GM18508 (cell line): Measurements from ENCODE around the gene ECM1.

ENCODE experiments used
- ATAC-seq: cut with Tn5 transposase; IDR thresholded peaks from one replicate; pipeline ENCODE4 v1.9.1; 2021; ENCODE audit warnings: moderate number of reproducible peaks; ENCODE audit not compliant: insufficient read depth, unreplicated experiment

ECM1 gene

DNA sequence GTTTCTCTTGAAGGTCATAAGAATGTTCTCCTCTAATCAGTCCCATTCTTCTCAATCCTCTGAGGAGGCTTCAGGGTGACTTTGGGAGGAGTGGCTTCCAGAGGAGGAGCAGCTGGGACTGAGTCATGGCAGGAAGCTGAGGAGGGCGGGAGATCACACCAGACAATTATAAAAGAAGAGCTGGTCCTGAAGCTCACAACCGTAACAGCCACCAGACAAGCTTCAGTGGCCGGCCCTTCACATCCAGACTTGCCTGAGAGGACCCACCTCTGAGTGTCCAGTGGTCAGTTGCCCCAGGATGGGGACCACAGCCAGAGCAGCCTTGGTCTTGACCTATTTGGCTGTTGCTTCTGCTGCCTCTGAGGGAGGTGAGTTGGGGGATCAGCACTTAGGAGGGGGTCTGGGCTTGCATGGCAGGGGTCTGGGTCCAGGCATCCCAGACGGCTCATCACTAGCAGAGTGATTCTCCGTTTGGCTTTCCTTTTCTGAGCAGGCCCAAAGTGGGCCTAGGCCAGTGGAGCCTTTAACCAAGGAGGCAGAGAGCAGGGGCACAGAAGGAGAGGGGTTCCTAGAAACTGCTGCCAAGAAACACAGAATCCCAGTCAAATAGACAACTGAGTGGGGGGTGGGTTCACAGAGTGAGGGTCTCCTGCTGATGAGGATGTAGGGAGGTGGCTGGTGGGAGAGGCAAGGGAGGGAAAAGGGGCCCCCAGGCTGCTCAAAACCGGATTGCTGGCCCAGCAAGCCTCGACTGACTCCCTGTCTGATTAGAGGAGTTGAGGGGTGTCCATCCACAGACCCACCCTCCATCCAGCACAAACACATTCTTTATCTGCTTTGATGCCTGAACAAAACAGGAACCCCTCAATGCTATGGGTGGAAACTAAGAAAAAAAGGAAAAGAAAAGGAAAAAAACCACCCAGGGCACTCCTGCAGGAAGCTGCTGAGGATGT, at the start of gene ECM1:
Gene ECM1 (plus strand): TSS at position 198 of the 953 bp plus-strand sequence. CDS start 101 bp downstream, at position 299.
- ATAC-seq = no peak

GRCh38 chr1:150464422-150464826, 43.5 kb upstream of the ECM1 start:
- no peak for ATAC-seq

DNA sequence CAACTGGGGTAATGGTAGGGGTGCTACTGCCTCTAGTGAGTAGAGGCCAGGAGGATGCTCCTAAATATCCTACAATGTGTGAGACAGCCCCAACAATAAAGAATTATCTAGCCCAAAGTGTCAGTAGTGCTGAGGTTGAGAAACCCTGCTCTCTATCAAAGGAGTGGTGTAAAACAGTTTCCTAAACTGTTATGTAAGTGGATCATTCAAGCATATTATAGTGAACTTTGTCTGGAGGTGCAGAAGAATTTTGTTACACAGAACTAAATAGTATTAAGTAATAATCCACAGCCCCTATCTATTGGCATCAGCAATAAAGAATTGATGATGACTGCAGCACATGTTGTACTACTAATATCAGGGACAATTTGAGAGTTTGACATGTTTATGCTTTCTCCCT, 40.9 kb upstream of the ECM1 start:
- ATAC-seq = no peak

DNA sequence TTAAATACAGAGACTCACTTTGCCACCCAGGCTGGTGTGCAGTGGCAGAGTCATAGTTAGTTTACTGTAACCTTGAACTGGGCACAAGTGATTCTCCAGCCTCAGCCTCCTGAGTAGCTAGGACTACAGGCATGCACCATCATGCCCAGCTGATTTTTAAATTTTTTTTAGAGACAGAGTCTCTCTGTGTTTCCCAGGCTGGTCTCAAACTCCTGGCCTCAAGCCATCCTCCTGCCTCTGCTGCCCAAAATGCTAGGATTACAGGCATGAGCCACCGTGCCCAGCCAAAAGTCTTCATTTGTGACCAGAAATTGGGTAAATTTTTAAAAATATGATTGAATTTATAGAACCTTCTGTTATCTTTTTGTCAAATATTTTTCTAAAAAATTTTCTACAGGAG, 38.6 kb upstream of the ECM1 start:
- ATAC-seq = no peak

- ATAC-seq = no peak
Measured at GRCh38 chr1:150472601-150473200, 35.2 kb upstream of the ECM1 start.

- ATAC-seq = no peak
Measured at GRCh38 chr1:150473659-150474058, 34.2 kb upstream of the ECM1 start.

DNA sequence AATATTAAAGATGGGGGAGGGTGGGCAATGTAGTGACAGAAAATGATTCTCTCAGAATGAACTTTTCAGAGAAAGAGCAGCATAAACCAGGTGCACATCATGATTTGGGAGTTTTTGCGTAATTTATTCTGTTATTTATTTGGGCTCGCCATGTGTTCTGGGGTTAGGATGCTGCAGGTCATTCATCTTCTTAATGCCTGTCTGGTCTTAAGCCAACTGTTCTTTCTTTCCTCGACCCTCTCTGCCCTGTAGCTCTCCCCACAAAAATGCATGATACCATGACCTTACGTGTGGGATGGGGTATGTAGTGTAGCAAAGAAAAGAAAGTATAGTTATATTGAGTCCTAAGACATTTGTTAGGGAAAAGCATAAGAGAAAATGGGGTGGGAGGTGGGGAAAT, 33.0 kb upstream of the ECM1 start:
- no peak for ATAC-seq

DNA sequence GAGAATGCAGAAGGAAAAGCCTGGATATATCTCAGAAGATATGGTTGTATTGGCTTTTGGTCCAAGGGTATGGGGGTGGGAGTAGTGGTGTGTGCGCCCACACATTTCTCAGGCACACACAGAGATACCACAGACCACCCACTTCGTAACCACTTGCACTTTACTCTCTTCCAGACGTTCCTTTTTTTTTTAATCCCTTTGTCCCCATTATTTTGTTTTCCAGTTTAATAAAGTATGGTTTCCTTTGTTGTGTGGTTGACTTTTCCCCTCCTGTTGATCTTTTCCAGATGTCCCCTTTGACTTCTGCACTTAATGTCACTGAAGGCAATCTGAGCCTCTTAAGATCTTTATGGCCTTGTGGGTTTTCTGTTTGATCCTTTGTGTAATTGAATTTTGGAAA, 31.2 kb upstream of the ECM1 start:
- no peak for ATAC-seq

- no peak for ATAC-seq
Measured at GRCh38 chr1:150477320-150477719, 30.6 kb upstream of the ECM1 start.

DNA sequence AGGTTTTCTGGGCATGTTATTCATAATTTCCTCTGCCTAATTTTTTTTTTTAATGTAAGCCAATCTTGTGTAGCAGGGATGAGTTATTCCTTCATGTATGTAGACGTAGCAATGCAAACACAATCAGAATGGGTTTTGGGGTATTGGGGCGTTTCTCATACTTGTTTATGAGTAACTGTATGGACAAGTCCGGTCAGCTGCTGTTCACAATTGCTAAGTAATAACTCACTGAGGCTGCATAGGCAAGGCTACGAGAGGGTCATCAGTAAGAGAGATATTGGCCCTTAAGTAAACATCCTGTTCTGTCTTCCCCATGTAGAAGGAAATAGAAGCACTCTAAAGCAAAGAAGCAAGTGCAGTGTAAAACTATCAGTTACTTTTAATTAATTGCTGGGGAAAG, 30.2 kb upstream of the ECM1 start:
- no peak for ATAC-seq

- no peak for ATAC-seq
Measured at GRCh38 chr1:150479370-150479769, 28.5 kb upstream of the ECM1 start.

GRCh38 chr1:150479927-150480352, 28.0 kb upstream of the ECM1 start:
- ATAC-seq = no peak

DNA sequence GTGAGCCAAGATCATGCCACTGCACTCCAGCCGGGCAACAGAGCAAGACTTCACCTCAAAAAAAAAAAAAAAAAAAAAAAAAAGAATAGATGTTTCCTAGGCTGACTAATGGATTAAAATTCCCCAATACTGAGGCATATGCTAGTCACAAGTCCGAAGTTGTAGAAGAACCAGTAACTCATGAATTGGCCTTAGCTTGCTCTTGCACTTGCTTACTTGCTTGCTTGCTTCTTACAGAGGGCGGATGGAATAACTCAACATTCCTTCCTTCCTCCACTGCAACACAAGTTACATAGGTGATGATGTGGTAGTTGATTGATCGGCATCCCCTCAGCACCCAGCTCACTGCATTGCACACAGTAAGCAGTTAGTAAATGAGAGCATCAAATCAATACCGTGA, 23.5 kb upstream of the ECM1 start:
- no peak for ATAC-seq

- ATAC-seq = no peak
Measured at GRCh38 chr1:150484861-150485260, 23.0 kb upstream of the ECM1 start.

GRCh38 chr1:150486966-150487762, 20.7 kb upstream of the ECM1 start, which contains the start of gene TARS2:
Gene TARS2, plus strand, starts transcription at chr1:150487419. Its CDS starts 32 bp downstream, at chr1:150487451.
- peak; percentile 97 for ATAC-seq

- no peak for ATAC-seq
Measured at GRCh38 chr1:150487763-150488115, 20.2 kb upstream of the ECM1 start.

- no peak for ATAC-seq
Measured at GRCh38 chr1:150493175-150493574, 14.7 kb upstream of the ECM1 start.

DNA sequence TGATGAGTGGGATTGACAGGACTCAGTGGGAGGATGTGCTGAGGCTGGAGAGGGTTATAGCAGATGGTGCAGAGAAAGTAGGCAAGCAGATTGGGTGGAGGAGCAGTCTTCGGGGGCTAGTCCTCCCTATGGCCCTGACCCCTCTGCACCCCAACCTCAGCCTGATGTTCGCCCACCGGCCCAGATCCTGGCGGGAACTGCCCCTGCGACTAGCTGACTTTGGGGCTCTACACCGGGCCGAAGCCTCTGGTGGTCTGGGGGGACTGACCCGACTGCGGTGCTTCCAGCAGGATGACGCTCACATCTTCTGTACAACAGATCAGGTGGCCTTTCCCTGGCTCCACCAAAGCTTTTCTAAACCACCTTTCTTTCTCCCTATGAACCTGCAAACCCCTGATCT, 9.6 kb upstream of the ECM1 start:
- ATAC-seq = no peak

DNA sequence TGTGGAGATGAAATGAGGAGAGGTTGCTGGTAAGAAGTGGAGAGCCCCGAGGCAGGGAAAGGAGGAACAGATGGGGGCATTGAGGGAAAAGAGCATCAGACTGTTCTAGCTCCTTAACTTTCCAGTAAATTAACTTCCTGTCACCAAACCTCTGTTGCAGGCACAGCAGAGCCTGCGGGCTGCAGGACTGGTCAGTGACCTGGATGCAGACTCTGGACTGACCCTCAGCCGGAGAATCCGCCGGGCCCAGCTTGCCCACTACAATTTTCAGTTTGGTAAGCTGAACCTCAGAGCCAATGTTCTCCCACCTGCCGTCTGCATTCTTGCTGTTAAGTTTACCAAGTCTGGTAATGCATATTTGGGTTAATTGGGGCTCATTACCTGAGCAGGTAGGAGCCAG, 2.5 kb upstream of the ECM1 start:
- ATAC-seq = no peak

- no peak for ATAC-seq
Measured at GRCh38 chr1:150508982-150509381, 1.1 kb downstream of the ECM1 start.

DNA sequence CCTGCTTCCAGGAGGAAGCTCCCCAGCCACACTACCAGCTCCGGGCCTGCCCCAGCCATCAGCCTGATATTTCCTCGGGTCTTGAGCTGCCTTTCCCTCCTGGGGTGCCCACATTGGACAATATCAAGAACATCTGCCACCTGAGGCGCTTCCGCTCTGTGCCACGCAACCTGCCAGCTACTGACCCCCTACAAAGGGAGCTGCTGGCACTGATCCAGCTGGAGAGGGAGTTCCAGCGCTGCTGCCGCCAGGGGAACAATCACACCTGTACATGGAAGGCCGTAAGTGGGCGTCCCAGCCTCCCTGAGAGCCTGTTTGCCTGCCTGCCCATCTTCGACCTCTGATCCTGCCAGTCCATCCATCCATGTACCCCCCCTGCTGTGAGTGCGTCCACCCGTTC, 3.6 kb downstream of the ECM1 start:
- ATAC-seq = no peak
